HEK293 (cell line): ENCODE results near the gene PTPRG.
A peak's percentile ranks its signal among the peaks of the same experiment; 100 is the strongest.

Experiments used
- CTCF ChIA-PET: fragments of 350-600 bp; formaldehyde crosslinking; extraction: SDS; loops from one replicate; lab custom pipeline; 2021; ENCODE audit warnings: antibody characterized with exemption; lab: Yijun Ruan, JAX
- POLR2A ChIA-PET: fragments of 300-600 bp; formaldehyde crosslinking; extraction: SDS; loops from one replicate; lab custom pipeline; 2020; ENCODE audit warnings: antibody characterized with exemption, inconsistent platforms; lab: Yijun Ruan, JAX
- H3K27ac ChIP-seq: fragments of 200-500 bp; sonication (Bioruptor generic); 2 replicates; pipeline ENCODE4 v1.5.1; 2014; ENCODE audit warnings: low read depth, low read length, control low read depth, inconsistent platforms; ENCODE audit errors: extremely low read depth
- H3K36me3 ChIP-seq, 2 experiments: fragments of 200-500 bp in 1 of 2; sonication (Bioruptor generic) in 1 of 2; 1 replicate in 1 of 2; 2 replicates in 1 of 2; pipeline ENCODE4 v1.5.1; 2014 to 2017; ENCODE audit warnings: inconsistent platforms in 2 of 2, low read length in 2 of 2; ENCODE audit not compliant: control insufficient read depth in 2 of 2, insufficient read depth in 1 of 2
- H3K4me1 ChIP-seq: fragments of 200-500 bp; sonication (Bioruptor generic); 2 replicates; pipeline ENCODE4 v1.5.1; 2014; ENCODE audit warnings: mild to moderate bottlenecking, low read length, inconsistent platforms; ENCODE audit not compliant: control insufficient read depth, insufficient read depth
- H3K4me3 ChIP-seq: 2 replicates; pipeline ENCODE4 v1.5.1; 2011; ENCODE audit warnings: low read depth, mild to moderate bottlenecking, control low read depth, low read length, moderate library complexity
- H3K9me3 ChIP-seq: fragments of 200-500 bp; sonication (Bioruptor generic); 2 replicates; pipeline ENCODE4 v1.5.1; 2014; ENCODE audit warnings: low read depth, low read length, inconsistent platforms; ENCODE audit not compliant: control insufficient read depth, insufficient read depth
- FEZF1 ChIP-seq: fragments of 450-650 bp; formaldehyde crosslinking; IDR thresholded peaks from 2 replicates; pipeline ENCODE4 v1.5.1; 2016; ENCODE audit warnings: missing biosample characterization, missing genetic modification characterization
- GLI2 ChIP-seq: fragments of 450-650 bp; formaldehyde crosslinking; IDR thresholded peaks from 2 replicates; pipeline ENCODE4; 2017; ENCODE audit warnings: missing biosample characterization, missing genetic modification characterization, low read depth, borderline replicate concordance
- MYNN ChIP-seq: fragments of 450-650 bp; formaldehyde crosslinking; IDR thresholded peaks from 2 replicates; pipeline ENCODE4 v1.5.1; 2016; ENCODE audit warnings: missing biosample characterization, missing genetic modification characterization, borderline replicate concordance
- PRDM1 ChIP-seq: fragments of 450-650 bp; formaldehyde crosslinking; IDR thresholded peaks from 2 replicates; pipeline ENCODE4; 2016; ENCODE audit warnings: missing biosample characterization, missing genetic modification characterization
- SCRT2 ChIP-seq: fragments of 450-650 bp; formaldehyde crosslinking; IDR thresholded peaks from 2 replicates; pipeline ENCODE4 v1.5.1; 2016; ENCODE audit warnings: missing biosample characterization, missing genetic modification characterization
- SETDB1 ChIP-seq: IDR thresholded peaks from one replicate; pipeline ENCODE4 v1.6.1; 2017; ENCODE audit warnings: mild to moderate bottlenecking, low read length, moderate library complexity, mixed read lengths; ENCODE audit not compliant: insufficient read length
- SP2 ChIP-seq: fragments of 450-650 bp; formaldehyde crosslinking; IDR thresholded peaks from 2 replicates; pipeline ENCODE4 v1.5.1; 2016; ENCODE audit warnings: missing biosample characterization, missing genetic modification characterization
- TRIM28 ChIP-seq: IDR thresholded peaks from 2 replicates; pipeline ENCODE4 v1.6.1; 2011; ENCODE audit warnings: low read length, control low read depth, borderline replicate concordance
- ZBTB17 ChIP-seq: fragments of 450-650 bp; formaldehyde crosslinking; IDR thresholded peaks from 2 replicates; pipeline ENCODE4 v1.5.1; 2016; ENCODE audit warnings: missing biosample characterization, missing genetic modification characterization
- ZNF202 ChIP-seq: fragments of 450-650 bp; formaldehyde crosslinking; IDR thresholded peaks from 2 replicates; pipeline ENCODE4 v1.5.1; 2016; ENCODE audit warnings: missing biosample characterization, missing genetic modification characterization, borderline replicate concordance
- ZNF510 ChIP-seq: fragments of 450-650 bp; formaldehyde crosslinking; IDR thresholded peaks from 2 replicates; pipeline ENCODE4 v1.5.1; 2018; ENCODE audit warnings: mild to moderate bottlenecking, missing genetic modification characterization, missing biosample characterization; ENCODE audit not compliant: insufficient replicate concordance
- ZNF626 ChIP-seq: fragments of 450-650 bp; sonication (Bioruptor Pico); formaldehyde crosslinking; IDR thresholded peaks from 2 replicates; pipeline ENCODE4 v1.5.1; 2018; ENCODE audit warnings: missing biosample characterization, missing genetic modification characterization, inconsistent platforms
- TF ChIP-seq, protein P1 (sequence below): fragments of 450-650 bp; formaldehyde crosslinking; IDR thresholded peaks from 2 replicates; pipeline ENCODE4 v1.5.1; 2017; ENCODE audit warnings: missing biosample characterization, mild to moderate bottlenecking, missing genetic modification characterization, moderate library complexity
- TF ChIP-seq, protein P2 (sequence below): fragments of 450-650 bp; formaldehyde crosslinking; IDR thresholded peaks from 2 replicates; pipeline ENCODE4 v1.5.1; 2016; ENCODE audit warnings: missing biosample characterization, missing genetic modification characterization
- TF ChIP-seq, protein P3 (sequence below): fragments of 450-650 bp; formaldehyde crosslinking; IDR thresholded peaks from 2 replicates; pipeline ENCODE4 v1.5.1; 2017; ENCODE audit warnings: missing biosample characterization, missing genetic modification characterization
- TF ChIP-seq, protein P4 (sequence below): fragments of 450-650 bp; formaldehyde crosslinking; IDR thresholded peaks from 2 replicates; pipeline ENCODE4 v1.5.1; 2017; ENCODE audit warnings: missing biosample characterization, missing genetic modification characterization
- TF ChIP-seq, protein P5 (sequence below): IDR thresholded peaks from 2 replicates; pipeline ENCODE4 v1.6.1; 2011; ENCODE audit warnings: mild to moderate bottlenecking, low read depth, low read length, borderline replicate concordance
- TF ChIP-seq, protein P6 (sequence below): fragments of 450-650 bp; IDR thresholded peaks from 2 replicates; pipeline ENCODE4 v1.5.1; 2018; ENCODE audit warnings: missing biosample characterization, missing genetic modification characterization

PTPRG gene

DNA sequence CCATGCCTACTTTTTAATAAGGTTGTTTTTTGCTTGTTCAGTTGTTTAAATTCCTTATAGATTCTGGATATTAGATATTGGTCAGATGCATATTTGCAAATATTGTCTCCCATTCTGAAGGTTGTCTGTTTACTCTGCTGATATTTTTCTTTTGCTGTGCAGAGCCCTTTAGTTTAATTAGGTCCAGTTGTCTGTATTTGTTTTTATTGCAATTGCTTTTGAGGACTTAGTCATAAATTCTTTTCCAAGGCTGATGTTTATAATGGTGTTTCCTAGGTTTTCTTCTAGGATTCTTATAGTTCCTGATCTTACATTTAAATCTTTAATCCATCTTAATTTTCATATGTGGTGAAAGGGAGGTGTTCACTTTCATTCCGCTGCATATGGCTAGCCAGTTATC, 77.4 kb downstream of the PTPRG start:
- ChIA-PET POLR2A (no interaction called here), CTCF (no interaction called here)
- TF ChIP-seq ZNF202 (tag by site-specific recombination) (no peak), FEZF1 (tag by site-specific recombination) (peak; percentile 29; the same call in 1 of the 2 replicates)
- TF ChIP-seq, protein P1, sequence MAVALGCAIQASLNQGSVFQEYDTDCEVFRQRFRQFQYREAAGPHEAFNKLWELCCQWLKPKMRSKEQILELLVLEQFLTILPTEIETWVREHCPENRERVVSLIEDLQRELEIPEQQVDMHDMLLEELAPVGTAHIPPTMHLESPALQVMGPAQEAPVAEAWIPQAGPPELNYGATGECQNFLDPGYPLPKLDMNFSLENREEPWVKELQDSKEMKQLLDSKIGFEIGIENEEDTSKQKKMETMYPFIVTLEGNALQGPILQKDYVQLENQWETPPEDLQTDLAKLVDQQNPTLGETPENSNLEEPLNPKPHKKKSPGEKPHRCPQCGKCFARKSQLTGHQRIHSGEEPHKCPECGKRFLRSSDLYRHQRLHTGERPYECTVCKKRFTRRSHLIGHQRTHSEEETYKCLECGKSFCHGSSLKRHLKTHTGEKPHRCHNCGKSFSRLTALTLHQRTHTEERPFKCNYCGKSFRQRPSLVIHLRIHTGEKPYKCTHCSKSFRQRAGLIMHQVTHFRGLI = no peak
- TF ChIP-seq, protein P2, sequence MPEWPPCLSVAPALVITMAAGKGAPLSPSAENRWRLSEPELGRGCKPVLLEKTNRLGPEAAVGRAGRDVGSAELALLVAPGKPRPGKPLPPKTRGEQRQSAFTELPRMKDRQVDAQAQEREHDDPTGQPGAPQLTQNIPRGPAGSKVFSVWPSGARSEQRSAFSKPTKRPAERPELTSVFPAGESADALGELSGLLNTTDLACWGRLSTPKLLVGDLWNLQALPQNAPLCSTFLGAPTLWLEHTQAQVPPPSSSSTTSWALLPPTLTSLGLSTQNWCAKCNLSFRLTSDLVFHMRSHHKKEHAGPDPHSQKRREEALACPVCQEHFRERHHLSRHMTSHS (tag by site-specific recombination) = no peak
- TF ChIP-seq, protein P3, sequence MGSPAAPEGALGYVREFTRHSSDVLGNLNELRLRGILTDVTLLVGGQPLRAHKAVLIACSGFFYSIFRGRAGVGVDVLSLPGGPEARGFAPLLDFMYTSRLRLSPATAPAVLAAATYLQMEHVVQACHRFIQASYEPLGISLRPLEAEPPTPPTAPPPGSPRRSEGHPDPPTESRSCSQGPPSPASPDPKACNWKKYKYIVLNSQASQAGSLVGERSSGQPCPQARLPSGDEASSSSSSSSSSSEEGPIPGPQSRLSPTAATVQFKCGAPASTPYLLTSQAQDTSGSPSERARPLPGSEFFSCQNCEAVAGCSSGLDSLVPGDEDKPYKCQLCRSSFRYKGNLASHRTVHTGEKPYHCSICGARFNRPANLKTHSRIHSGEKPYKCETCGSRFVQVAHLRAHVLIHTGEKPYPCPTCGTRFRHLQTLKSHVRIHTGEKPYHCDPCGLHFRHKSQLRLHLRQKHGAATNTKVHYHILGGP (tag by site-specific recombination) = peak; percentile 52; the same call in 1 of the 2 replicates
- TF ChIP-seq, protein P4, sequence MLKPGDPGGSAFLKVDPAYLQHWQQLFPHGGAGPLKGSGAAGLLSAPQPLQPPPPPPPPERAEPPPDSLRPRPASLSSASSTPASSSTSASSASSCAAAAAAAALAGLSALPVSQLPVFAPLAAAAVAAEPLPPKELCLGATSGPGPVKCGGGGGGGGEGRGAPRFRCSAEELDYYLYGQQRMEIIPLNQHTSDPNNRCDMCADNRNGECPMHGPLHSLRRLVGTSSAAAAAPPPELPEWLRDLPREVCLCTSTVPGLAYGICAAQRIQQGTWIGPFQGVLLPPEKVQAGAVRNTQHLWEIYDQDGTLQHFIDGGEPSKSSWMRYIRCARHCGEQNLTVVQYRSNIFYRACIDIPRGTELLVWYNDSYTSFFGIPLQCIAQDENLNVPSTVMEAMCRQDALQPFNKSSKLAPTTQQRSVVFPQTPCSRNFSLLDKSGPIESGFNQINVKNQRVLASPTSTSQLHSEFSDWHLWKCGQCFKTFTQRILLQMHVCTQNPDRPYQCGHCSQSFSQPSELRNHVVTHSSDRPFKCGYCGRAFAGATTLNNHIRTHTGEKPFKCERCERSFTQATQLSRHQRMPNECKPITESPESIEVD (tag by site-specific recombination) = peak; percentile 59
- H3K9me3 ChIP-seq = no peaks in the 10 kb centered on the region
- no peaks in the 10 kb centered on the region for H3K36me3 ChIP-seq
- H3K4me1 ChIP-seq = peaks cover 9% of the 10 kb centered on the region; the same call in 1 of the 2 replicates
- no peak overlapping the region for H3K27ac ChIP-seq
- H3K4me3 ChIP-seq = no peak overlapping the region

DNA sequence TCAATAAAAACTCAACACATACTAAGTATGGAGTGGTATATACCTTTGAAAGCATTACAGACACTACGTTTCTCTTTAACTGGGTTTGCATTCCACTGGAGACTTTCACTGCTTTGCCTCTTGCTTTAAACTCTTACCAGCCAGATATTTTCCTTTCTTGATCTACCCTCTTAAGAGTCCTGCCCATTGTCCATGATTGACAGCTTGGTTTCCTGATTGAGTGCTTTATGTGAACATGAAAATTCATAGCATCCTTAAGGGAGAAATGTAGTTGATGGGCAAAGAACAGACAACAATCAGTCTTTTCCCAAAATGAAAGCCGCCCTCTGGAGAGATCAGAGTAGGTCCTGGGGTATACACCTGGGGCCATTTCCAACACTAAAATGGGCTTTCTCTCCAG, 78.6 kb downstream of the PTPRG start:
- CTCF ChIA-PET = no interaction called here
- Histone ChIP-seq H3K4me3 (no peak overlapping the region), H3K4me1 (peaks cover 9% of the 10 kb centered on the region; the same call in 1 of the 2 replicates), H3K9me3 (no peaks in the 10 kb centered on the region), H3K36me3 (no peaks in the 10 kb centered on the region)
- POLR2A ChIA-PET = no interaction called here
- no peak for TF ChIP-seq MYNN (tag by site-specific recombination)
- 0 out of 2 replicates have a peak, but pooled peaks have one; percentile 37 for TF ChIP-seq PRDM1 (tag by site-specific recombination)
- TF ChIP-seq, protein P5, sequence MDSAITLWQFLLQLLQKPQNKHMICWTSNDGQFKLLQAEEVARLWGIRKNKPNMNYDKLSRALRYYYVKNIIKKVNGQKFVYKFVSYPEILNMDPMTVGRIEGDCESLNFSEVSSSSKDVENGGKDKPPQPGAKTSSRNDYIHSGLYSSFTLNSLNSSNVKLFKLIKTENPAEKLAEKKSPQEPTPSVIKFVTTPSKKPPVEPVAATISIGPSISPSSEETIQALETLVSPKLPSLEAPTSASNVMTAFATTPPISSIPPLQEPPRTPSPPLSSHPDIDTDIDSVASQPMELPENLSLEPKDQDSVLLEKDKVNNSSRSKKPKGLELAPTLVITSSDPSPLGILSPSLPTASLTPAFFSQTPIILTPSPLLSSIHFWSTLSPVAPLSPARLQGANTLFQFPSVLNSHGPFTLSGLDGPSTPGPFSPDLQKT = no peak
- no peak for TF ChIP-seq ZNF510 (tag by site-specific recombination)
- TF ChIP-seq, all 188 proteins: peak for 1
- no peak overlapping the region for H3K27ac ChIP-seq

DNA sequence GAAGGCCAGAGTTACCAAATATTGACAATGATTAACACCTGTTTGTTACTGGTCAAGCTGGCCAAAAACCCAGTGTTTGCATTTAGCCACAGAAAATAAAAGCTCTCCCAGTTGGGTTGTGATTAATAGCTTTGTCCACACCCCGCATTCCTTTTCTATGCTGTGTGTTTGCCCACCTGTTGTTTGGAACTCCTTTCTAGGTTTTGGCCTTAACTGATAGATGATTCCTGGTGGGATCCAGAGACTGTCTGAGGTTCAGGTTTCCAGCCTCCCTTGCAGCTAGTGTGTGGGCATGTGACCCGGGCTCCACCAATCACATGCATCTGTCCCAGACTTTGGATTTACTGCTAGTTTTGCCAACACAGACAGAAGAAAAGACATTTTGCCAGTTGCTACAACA, 83.8 kb downstream of the PTPRG start:
- TF ChIP-seq, protein P6, sequence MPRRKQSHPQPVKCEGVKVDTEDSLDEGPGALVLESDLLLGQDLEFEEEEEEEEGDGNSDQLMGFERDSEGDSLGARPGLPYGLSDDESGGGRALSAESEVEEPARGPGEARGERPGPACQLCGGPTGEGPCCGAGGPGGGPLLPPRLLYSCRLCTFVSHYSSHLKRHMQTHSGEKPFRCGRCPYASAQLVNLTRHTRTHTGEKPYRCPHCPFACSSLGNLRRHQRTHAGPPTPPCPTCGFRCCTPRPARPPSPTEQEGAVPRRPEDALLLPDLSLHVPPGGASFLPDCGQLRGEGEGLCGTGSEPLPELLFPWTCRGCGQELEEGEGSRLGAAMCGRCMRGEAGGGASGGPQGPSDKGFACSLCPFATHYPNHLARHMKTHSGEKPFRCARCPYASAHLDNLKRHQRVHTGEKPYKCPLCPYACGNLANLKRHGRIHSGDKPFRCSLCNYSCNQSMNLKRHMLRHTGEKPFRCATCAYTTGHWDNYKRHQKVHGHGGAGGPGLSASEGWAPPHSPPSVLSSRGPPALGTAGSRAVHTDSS = no peak
- TF ChIP-seq SP2 (tag by site-specific recombination) (no peak), GLI2 (tag by site-specific recombination) (no peak), SCRT2 (tag by site-specific recombination) (peak; percentile 42; the same call in 1 of the 2 replicates), SETDB1 (peak; percentile 34), ZNF626 (tag by site-specific recombination) (no peak), ZBTB17 (no peak), TRIM28 (peak; percentile 58; the same call in 1 of the 2 replicates)
- ChIA-PET POLR2A (no interaction called here), CTCF (interaction anchor here (0.6 kb wide), 1 partner anchor 216 kb away, joined by 3 read pairs; no protein-coding TSS in a partner anchor)
- H3K4me1 ChIP-seq = peaks cover 10% of the 10 kb centered on the region
- H3K9me3 ChIP-seq = no peaks in the 10 kb centered on the region
- H3K27ac ChIP-seq = no peak overlapping the region
- H3K4me3 ChIP-seq = no peak overlapping the region
- no peaks in the 10 kb centered on the region for H3K36me3 ChIP-seq
